ENCODE data around the gene DPAGT1. TPM values are rescaled to one million over a fixed set of nuclear protein-coding genes. Genes with fewer than 3 reads are reported as not detected.

Gene DPAGT1
- total RNA-seq, 4 donors from 2014 or later, result 12.6 to 47.9 (median 19.6) TPM

- no peak for TF ChIP-seq CTCF (IDR thresholded peaks at IDR 0.05; ENCODE audit: low read depth)
These were observed 19.0 kb upstream of the DPAGT1 start for GRCh38 chr11:119120639-119121007.

GRCh38 chr11:119118946-119119345 is 17.3 kb upstream of the DPAGT1 start:
- no peak for TF ChIP-seq CTCF (IDR thresholded peaks at IDR 0.05; ENCODE audit: low read depth)

GRCh38 chr11:119118227-119118626 is 16.6 kb upstream of the DPAGT1 start:
- no peak for TF ChIP-seq CTCF (IDR thresholded peaks at IDR 0.05; ENCODE audit: low read depth)

- no peak for TF ChIP-seq CTCF (IDR thresholded peaks at IDR 0.05; ENCODE audit: low read depth)
These were observed 15.5 kb upstream of the DPAGT1 start for GRCh38 chr11:119117004-119117706.

GRCh38 chr11:119116601-119117000 is 14.9 kb upstream of the DPAGT1 start:
- TF ChIP-seq CTCF (IDR thresholded peaks at IDR 0.05; ENCODE audit: low read depth), result no peak

GRCh38 chr11:119116235-119116594 is 14.6 kb upstream of the DPAGT1 start:
- no peak for TF ChIP-seq CTCF (IDR thresholded peaks at IDR 0.05; ENCODE audit: low read depth)

GRCh38 chr11:119115484-119116234 is 14.0 kb upstream of the DPAGT1 start:
- no peak for TF ChIP-seq CTCF (IDR thresholded peaks at IDR 0.05; ENCODE audit: low read depth)
